ENCODE data around the gene MARCHF3.
"Not testable (repeated sequence)": the region's sequence is repeated elsewhere in the genome, so short reads cannot be mapped to it uniquely, and the experiment has no call there.

MARCHF3 gene

DNA sequence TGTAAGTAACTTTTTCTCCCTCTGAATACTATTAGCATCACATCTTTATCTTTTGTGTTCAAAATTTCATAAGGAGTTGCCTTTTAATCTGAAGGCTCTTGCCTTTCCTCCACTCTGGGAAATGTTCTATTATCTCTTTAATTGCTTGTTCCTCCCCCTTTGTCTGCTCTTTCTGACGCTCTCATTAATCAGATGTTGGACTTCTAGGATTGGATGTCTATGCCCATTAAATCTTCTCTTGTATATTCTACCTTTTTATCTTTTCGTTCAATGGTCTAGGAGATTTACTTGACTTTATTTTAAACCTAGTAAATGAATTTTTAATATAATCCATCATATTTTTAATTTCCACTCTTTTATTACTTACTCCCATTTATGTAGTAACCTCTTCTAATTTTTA lies 76.7 kb downstream of the MARCHF3 start:
- DNase-seq (ENCODE audit: low read depth): no peak

DNA sequence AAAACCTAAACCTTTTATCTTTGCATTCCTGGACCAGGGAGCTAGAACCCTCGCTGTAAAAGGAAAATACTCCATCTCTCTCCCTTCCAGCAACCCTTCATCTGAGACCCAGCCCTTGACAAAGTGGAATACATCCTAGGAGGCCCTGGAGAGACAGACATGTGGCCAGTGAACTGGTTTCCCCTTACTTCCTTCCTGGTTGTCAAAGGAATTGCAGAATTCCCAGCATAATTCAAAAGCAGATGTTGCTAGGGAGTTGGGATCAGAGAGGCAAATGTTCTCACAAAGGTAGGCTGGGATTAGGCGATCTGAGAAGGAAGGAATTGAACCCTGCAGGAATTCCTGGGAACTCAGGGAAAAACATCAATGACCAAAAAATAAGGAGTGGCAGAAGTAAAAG lies 80.9 kb downstream of the MARCHF3 start:
- no peak for DNase-seq (ENCODE audit: low read depth)

DNA sequence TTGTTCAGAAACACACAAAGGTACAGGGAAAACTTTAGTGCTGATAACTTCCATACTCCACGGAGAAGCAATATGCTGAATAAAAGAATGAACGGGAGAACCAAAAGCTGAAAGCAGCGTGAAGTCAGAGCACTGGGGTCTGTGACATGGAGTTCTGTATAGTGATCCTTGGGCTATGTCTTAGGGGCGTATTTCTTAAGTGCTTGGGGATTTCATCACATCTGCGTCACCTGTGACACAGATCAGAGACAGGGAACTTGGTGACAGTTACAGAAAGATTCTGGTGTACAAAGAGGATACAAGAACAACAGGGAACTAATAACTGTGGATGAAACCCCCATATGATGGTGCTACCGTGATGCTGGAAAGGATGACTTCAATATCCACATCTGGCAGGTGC lies 81.9 kb downstream of the MARCHF3 start:
- no peak for DNase-seq (ENCODE audit: low read depth)

DNA sequence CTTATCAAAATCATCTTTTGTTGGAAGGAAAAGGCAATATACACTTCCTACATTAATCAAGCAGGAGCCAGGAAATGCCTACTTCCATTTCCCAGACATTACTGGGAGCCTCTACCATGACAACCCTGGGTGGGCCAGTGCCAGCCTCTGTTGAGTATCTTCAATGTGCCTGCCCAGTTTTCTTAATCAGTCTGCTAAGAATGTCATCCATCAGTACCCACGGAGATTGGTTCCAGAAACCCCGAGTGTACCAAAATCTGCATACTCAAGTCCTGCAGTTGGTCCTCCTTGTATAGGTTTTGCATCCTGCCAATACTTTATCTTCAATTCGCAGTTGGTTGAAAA lies 82.4 kb downstream of the MARCHF3 start:
- no peak for DNase-seq (ENCODE audit: low read depth)

DNA sequence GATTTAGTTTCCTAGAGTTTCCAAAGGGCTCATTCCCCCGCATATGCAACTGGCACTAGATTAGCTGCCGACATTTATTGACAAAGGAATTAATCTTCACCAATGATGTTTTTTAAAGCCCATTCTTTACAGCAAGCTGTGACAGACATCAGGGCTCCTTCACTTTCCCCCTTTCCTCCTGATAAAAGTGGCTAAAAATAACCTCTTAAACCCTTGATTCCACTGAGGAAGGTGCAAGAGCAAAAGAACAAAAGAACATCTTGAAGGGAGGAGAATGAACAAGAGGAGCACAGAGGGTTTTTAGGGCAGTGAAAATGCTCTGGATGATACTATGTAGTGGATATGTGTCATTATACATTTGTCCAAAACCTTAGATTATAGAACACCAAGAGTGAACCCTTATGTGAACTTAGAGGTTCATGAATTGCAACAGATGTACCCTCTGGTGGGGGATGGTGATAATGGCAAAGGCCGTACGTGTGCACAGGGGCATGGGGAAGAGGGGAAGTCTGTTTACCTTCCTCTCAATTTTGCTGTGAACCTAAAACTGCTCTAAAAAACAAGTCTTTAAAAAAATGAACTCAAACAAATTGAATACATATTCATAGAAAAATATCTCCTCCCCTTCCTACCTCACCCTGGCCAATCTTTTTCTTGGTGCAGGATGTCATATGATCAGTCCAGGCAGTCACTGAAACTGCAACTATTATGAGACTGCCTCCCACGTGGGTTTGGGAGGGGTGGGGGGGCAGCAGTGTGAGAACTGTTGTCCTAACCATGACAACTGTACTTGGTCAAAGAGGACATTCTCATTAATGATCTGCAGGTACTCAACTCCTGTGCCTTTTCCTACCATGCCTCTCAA lies 83.0 kb downstream of the MARCHF3 start:
- no peak for DNase-seq (ENCODE audit: low read depth)

DNA sequence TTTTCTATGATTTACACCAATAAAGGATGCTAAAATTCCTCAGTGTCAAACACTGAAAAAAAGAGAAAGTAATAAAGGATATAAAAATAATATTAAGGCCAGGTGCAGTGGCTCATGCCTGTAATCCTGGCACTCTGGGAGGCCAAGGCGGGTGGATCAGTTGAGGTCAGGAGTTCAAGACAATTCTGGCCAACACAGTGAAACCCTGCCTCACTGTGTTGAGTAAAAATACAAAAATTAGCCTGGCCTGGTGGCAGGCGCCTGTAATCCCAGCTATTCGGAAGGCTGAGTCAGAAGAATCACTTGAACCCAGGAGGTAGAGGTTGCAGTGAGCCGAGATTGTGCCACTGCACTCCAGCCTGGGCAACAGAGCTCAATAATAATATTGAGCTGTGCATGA lies 87.5 kb downstream of the MARCHF3 start:
- DNase-seq (ENCODE audit: low read depth): not testable (repeated sequence)

DNA sequence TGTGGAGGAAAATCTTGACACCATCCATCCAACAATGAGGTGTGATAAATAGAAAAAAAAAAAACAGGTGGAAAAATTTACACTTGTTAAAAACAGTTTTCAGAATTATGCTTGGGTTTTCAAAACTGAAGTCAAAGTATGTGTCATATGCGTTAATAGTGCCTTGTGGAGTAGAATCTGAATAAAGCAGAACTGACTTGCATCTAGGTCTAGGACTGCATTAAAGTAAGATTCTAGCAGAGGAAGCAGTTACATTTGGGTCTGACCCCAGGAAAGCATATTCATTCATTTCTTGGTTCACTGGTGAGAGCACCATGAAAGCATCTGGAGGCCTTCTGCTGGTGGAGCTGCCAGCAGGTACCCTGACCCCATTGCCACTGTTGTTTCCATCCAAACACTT lies 89.0 kb downstream of the MARCHF3 start:
- no peak for DNase-seq (ENCODE audit: low read depth)

DNA sequence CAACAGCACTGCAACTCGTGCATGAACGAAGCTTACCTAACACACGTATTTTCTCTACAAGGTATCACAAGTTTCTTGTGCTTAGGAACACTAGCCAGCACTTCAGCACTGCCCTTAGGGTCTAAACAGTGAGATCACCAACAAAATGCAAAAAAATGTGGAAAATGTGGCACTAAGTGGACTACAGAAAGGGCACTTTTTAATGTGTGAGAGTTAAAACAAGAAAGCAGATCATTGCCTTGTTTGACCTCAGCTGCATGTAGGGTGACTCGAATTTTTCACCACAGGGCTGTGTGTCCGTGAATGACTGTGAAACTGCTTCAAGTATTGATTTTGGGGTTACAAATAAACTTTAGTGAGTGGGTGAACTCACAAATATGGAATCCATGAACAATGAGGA lies 90.5 kb downstream of the MARCHF3 start:
- no peak for DNase-seq (ENCODE audit: low read depth)

DNA sequence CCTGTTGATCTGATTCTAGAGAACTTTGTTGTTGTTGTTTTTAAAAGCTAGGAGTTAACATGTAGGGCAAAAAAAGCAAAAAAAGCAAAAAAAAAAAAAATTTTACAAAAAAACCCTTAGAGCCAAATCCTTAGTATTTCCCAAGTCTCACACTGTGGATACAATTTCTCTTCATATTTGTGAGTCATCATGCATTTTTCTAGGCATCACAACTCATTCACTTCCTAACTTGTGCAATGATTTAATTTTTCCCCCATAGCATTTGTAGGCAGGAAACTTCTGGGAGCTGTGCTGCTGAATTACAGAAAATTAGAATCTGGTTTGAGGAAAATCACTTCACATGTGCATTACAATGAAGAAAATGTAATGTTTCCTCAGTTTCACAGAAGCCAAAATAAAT lies 91.9 kb downstream of the MARCHF3 start:
- DNase-seq (ENCODE audit: low read depth): peak; percentile 65

DNA sequence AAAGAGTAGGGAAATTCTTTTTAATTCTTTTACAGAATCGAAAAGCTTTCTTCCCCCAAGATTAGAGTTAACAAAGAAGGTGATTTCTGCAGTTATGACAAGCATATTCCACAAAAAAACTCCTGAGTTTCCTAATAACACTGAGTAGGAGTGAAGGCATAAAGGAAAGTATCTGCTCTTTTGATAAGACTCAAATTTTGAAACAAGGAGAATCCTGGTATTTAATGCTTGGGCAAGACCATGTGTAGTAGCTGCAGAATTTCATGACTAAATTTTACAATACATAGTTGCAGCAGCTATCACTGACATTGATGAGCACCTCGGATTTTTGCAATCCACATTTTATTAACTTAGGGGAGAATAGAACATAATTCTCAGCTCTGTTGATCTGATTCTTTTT lies 92.6 kb downstream of the MARCHF3 start:
- no peak for DNase-seq (ENCODE audit: low read depth)

DNA sequence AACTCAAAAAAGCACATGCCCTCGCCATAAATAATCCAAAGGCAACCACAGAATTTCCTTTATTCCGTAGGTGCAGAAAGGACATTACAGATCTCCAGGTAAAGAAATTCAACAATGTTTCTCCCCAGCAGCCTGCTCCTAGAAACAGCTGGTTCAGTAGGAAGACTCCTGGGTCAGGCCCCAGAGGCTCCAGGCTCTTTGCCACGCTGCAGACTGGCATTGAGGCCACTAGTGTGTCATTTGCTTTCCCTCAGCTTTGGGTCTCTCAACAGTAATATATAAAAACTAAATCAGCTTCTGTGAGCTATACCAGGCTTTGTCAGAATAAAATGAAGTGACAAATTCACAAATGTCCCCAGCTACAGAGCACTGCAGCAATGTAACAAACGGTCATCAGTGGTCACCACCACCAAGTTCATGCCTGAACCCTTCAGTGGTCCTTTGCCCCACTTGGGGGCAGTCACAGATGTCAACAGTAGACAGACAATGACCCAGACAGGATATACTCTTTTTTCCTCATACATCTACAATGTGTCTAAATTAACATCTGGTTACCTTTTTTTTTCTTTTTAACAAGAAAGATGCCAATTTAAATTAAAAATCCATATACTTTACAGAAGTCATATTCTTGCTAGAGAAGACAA lies 93.5 kb downstream of the MARCHF3 start:
- DNase-seq (ENCODE audit: low read depth): no peak

DNA sequence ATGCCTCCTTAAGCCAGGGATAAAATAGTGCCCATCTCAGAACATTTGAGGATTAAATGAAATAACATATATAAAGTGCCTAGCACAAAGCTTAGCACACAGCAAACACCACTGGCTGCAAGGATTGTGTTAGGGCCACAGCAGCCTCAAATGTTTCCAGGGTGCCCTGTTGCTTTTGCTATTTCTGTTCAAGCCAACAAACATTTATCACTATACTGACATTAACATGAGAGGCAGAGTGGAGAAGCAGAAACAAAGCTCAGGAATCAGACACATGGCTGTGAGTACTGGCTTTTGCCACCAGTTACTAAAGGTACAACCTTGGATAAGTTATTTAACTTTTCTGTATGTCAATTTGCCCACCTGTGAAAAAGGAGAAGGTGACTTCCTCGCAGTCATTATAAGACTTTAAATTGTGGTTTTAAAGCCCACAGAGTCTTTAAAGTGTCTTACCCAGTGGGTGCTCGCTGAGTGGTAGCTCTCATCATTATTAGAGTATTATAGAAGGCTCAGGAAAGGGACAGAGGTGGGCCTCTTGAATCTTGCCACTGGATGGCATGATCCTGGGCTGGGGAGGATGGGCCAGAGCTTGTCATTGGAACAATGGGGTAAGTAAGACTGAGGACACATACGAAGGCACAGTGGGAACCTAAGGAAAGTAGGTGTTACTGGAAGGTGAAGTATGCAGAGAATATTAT lies 98.2 kb downstream of the MARCHF3 start:
- DNase-seq (ENCODE audit: low read depth): no peak

DNA sequence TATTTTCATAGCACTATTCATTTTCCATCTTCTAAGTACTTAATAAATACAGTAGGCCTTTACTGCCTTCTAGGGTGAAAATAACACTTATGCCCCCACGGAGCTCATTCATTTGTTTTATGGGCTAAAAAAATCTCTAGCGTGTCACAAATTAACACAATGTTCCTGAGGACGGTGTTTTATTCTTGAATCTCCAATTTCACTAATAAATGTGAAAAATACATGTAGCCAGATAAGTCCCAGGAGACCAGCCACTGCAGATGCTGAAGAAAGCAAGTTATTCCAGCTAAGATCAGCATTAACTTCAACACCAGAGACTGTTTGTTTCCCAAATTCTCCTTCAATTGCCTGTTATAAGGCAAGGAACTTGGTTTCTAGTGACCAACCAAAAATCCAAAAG lies 102.3 kb downstream of the MARCHF3 start:
- no peak for DNase-seq (ENCODE audit: low read depth)

DNA sequence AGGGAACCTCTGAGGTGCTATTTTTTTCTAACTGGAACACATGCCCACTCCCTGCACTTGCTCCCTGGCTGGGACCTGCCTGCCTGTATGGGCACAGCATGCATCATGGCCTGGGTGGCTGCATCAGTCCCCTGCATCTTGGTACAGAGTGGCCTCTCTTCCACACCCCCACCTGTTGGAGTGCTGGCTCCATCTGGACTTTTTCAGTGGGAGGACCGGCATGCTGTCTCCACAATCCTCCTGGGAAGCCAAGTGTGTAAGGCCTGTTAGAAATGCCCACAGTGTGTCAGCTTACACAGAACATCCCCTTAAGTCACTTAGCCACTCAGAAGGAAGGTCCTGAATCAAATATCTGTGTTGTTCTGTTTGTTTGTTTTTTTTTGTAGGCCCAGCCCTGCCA lies 102.9 kb downstream of the MARCHF3 start:
- DNase-seq (ENCODE audit: low read depth): no peak

DNA sequence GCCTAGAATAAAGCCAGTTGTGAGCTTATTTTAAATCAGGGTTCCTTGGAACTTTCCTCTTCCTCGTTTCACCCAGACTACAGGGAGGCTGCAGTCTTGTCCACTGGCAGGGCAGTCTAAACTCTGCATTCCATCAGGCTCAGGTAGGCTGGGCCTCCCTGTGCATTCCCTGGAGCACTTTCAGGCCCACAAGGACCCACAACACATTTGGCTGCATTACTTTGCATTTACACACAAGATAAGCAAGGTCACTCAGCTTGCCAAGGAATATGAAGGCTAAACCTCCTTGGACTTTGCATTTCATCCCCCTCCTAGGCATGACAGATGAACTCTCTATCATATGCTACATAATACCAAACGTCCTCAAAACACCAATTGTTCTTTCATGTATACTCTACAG lies 104.2 kb downstream of the MARCHF3 start:
- no peak for DNase-seq (ENCODE audit: low read depth)

DNA sequence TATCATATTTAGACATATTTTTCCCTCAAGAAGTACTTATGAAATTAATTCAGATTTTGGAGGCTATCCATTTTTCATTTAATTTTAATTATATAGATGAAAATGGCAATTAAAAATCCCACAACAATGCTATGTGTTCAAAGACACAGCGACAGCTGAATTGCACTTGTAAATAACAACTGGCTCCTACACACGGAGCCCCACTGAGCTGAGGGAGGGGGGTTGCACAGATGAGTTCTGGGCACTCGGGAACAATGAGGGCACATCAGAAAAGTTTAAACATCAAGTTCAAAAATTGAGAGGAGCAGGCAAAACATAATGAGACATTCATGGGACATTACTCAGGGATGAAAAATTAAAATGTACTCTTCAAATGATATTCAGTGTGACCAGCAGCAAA lies 104.9 kb downstream of the MARCHF3 start:
- no peak for DNase-seq (ENCODE audit: low read depth)

DNA sequence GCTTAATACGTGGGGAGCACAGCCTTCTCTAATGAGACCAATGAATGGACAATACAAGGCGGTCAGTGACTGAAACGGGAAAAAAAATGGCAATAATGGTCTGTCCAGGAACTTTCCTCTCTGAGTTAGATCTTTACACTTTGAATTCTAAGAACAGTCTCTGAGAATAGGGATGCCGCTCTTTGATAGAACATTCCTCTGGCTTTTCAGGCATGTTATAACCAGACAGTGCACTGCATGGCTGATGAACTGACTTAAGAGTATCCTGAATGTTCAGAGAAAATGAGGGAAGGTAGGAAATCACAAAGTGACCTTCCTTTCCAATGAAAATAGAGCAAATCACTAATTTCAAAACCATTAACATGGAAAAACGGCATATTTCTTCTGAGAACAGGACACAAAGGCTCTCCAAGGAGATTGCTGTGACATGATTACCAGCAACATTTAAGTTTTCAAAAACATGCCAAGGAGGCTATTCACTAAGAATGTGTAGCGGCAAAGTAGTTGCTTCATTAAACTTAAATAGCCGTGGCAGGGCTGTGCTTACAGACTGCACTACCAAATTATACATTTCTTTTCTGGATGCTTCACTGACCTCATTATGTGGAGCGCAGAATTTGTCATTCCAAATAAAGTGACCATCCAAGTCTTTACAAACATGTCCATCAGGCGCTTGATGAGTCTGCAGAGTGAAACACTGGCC lies 105.9 kb downstream of the MARCHF3 start:
- DNase-seq (ENCODE audit: low read depth): no peak

DNA sequence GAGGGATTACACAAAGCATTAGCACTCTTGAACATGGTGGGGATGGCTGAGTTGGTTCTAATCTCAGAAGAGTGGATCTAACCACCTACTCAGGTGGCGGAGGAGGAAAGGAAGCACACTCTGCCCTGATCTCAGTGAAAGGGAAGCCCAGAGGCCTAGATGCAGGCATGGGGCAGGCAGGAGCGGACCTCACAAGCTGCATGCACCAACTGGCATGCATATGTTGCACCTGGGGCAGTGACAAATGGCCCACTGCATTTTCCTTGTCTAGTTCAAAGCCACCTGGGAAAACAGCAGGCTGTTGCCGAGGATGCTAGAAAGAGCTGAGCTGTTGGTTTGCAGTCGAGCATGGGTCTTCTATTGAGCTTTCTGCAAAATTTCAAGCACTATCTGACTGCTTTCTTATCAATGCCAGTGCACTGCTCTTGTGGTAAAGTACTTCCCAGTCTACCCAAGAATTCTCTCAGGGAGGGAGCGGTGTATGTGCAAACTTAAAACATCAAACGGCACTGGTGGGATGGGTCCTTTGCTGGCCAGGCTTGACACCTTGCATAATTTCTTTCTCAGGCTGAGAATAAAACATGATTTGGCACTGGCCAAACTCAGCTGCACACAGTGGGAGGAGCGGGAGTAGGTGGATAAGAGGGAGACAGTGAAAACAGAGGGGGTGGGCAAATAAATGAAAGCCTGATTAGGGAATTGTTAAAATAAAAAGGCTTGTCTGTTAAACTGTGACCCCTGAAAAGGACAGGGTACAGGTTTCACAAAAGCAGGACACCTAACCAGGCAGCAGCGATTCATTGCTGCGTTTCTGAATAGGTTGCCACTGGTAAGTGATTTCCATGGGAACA lies 108.9 kb downstream of the MARCHF3 start:
- no peak for DNase-seq (ENCODE audit: low read depth)

DNA sequence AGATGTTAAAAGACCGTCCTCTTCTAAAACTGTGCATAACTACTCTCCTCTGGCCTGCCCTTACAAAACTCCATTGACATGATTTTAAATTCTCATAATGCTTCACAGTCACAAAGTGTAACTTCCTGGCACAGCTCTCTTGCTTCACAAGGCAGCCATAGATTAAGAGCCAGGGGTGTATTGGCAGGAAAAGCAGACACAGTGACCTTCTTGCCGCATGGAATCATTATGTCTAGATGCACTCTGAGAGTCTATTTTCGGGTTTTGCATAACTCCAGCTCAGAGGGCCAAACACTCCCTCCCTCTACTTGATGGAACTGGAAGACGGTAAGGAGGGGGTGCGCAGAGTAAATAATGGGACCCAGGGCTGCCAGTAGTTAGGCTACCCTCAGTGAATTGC lies 110.1 kb downstream of the MARCHF3 start:
- DNase-seq (ENCODE audit: low read depth): no peak

DNA sequence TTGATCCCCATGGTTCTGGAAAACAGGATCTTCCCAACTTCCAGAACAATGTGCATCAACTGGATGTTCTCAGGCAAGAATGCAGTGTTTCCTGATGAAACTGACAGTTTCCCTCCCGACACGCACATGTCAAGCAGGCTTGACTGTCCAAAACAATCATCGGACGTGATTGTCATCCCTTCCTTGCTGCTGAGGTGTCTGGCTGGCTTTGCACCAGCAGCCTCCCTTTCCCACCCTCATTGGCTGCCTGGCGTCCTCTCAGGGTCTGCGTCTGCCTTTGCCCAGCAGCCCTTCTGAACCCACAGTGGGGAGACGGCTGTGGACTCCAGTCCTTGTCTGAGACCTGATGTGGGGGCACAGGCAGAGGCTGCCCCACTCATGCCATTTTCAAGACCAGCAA lies 110.8 kb downstream of the MARCHF3 start:
- DNase-seq (ENCODE audit: low read depth): no peak

DNA sequence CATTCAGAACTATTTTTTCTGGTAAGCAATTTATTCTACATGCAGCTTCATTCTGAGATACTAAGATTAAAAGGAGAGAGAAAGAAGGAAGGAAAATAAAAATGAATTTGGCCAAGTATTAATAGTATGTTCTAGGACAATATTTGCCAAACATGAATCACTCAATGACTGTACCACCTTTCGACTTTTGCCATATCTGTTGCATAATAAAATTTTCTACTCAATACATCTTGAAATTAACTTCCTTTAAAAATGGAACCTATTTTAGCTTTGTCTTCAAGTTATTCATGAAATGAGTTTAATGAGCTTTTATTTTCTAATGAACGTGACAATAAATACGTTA lies 111.8 kb downstream of the MARCHF3 start:
- DNase-seq (ENCODE audit: low read depth): no peak
